Stimulated activated naive CD4-positive, alpha-beta T cell treated with Interleukin-2 at 50 U/mL for 16 hours (primary cell): ENCODE data around the gene FAHD2A.
"Not testable (repeated sequence)": the region's sequence is repeated elsewhere in the genome, so short reads cannot be mapped to it uniquely, and the experiment has no call there.

Experiments used
- DNase-seq: peaks from one replicate; lab custom pipeline; 2025; lab: John Stamatoyannopoulos, UW

FAHD2A gene

DNA sequence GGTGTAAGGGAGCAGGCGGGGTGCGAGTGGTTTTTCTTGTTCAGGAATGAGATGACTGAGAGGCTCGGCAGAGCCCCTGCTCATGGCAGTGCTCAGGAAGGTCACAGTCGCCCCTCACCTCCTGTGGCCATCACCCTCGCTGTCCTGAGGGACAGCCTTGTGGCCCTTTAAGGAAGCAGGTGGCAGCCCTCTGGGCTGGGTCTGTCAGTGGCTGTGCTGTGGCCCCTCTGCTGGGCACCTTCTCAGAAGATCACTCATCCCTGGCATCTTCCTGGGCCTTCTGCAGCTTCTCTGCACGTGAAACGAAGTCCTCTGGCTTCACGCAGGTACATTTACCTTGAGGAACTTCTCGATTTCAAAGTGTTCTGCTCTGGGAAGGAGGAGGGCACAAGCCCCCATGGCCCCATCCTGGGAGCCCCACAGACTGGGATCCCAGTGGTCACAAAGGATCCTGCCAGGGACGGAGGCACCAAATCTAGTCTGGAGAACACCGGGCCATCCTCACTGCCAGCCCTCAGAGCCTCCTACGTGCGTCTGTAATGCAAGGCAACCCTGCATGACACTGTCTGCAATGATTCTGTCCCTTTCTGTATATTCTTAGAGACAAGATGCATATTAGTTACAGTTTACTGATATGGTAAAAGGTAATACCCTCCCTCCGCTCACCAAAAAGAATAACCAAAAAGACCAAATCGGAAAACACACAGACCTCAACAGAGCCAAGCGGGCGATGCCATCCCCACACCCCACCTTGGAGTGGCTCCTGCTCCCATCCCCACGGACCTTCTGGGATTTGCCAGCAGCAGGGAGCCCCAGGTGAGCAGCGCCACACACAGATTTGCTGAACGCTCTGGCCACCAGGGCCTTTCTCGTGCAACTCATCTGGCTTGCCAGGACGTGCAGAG lies 25.9 kb upstream of the FAHD2A start:
- no peak for DNase-seq

DNA sequence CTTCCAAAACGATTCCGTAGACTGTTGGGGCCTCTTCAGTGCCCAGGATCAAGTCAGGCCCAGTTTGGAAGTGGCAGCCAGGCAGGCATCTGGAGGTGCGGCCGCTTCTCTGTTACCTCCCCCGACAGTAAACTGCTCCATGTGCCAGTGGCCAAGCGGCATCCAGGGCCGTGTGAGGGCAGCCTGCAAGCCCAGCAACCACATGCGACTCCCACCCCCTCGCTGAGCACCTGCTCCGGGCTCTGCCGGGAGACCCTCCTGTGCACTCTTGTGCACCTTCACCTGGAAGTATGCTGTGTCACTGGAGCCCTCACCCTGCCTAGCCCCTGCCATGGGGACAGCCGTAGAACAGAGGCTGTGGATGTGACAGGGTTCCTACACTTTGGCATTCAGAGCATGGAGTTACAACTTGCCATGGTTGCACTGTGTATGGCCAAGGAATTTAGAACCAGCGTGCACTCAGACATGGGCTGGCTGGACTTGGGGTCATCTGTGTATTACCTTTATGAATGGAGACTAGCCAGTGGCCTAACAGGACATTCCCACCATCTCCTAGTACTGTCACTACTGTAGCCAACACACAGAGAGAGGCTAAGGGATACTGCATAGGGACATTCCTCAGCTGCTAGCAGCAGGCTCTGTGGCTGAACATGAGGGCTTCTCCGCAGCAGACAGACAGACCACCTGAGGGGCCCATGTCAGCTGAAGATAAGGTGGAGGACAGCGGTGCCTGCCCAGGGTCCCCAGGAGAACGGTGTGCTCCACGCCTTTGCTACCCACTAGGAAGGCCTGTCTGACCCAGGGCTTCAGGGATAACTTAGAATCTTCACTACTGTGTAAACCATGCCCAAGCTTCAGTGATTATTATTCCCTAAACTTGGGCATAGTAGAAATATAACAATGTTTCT lies 25.0 kb upstream of the FAHD2A start:
- no peak for DNase-seq

DNA sequence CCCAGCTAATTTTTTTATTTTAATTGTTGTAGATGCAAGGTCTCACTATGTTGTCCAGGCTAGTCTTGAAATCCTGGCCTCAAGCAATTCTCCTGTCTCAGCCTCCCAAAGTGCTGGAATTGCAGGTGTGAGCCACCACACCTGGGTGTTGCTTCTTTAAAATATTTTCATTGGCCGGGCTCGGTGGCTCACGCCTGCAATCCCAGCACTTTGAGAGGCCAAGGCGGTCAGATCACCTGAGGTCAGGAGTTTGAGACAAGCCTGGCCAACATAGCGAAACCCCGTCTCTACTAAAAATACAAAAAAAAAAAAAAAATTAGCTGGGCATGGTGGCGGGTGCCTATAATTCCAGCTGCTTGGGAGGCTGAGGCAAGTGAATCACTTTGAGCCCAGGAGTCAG lies 24.2 kb upstream of the FAHD2A start:
- DNase-seq: not testable (repeated sequence)

GRCh38 chr2:95379371-95379831 lies 23.1 kb upstream of the FAHD2A start:
- DNase-seq: no peak

DNA sequence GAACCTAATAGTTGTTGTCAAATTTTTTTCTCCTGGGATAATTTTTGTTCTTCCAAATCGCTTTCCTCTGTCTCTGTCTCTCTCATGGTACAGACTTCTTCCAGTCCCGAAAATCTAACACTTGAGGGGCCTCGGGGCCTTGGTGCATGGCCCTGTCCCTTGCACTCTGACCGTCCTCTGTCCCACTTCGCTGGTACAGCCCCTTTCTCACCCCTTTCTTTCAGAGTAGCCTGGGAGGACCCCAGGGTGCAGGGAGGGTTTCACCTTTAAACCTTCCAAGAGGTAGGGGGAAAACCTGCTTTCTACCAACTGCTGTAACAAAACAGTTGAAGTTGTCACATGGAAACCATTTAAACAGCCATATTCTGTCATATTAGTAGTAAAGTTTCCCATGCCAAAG lies 22.2 kb upstream of the FAHD2A start:
- no peak for DNase-seq

- no peak for DNase-seq
These were observed 21.8 kb upstream of the FAHD2A start for GRCh38 chr2:95380731-95381130.

DNA sequence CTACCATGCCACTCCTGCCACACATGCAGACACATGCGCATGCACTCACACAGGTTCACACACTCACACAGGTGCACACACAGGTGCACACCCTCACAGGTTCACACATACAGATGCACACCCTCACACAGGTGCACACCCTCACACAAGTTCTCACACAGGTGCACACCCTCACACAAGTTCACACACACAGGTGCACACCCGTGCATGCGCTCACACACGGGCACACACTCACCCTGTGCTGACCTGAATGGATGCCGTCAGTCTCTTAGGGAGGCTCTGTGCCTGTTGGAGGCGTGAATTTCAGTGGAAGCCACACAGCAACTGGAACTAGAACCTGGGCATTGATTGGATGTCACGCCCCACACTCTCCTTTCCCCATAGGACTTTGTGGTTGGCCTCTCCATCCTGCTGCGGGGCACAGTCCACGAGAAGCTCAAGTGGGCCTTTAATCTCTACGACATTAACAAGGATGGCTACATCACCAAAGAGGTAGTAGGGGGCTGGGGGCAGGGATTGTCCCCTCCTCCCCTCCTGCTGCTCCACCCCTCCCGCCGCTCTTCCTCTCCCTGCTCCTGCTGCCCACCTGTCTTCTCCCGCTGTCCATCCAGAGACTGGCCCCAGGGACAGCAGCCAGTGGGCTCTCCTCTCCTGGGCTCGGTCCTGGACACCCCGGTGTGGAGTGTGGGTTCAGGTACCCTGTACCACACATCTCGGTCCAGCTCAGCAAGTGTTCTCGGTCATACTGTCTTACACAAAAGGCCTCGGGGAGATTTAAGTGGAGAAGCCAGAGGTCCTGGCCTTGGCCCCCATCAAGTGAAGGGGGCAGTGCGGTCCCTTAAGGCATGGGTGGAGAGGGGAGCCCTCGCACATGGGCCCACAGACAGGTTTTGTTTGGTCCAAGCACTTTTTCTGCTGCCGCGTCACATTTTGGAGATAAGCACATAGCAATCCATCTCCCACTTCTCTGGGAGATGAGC lies 21.0 kb upstream of the FAHD2A start:
- DNase-seq: no peak

- DNase-seq: no peak
These were observed 20.3 kb upstream of the FAHD2A start for GRCh38 chr2:95382192-95382591.

- DNase-seq: no peak
These were observed 19.5 kb upstream of the FAHD2A start for GRCh38 chr2:95382686-95383634.

DNA sequence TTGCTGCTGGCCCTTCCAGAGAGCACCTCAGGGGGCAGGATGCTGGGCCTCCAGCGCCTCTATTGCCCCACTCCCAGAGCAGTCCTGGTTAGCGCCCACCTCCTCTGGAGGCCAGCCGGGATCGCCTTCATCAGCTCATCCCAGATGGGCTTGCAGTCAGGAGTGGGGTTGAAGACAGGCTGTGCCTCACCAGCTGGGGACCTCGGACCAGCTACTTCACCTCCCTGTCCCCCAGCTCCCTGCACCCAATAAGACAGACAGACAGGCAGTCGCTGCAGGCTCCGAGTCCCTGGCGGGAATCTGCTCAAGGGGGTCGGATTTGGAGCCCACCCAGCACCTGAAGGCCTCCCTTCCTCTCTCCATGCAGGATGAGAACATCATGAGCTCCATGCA lies 18.9 kb upstream of the FAHD2A start:
- DNase-seq: no peak

DNA sequence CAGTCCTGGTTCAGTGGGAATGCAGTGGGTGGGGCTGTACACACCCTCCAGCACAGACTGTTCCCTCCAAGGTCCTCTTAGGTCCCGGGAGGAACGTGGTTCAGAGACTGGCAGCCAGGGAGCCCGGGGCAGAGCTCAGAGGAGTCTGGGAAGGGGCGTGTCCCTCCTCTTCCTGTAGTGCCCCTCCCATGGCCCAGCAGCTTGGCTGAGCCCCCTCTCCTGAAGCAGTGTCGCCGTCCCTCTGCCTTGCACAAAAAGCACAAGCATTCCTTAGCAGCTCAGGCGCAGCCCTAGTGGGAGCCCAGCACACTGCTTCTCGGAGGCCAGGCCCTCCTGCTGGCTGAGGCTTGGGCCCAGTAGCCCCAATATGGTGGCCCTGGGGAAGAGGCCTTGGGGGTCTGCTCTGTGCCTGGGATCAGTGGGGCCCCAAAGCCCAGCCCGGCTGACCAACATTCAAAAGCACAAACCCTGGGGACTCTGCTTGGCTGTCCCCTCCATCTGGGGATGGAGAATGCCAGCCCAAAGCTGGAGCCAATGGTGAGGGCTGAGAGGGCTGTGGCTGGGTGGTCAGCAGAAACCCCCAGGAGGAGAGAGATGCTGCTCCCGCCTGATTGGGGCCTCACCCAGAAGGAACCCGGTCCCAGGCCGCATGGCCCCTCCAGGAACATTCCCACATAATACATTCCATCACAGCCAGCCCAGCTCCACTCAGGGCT lies 17.5 kb upstream of the FAHD2A start:
- DNase-seq: no peak

GRCh38 chr2:95385570-95385984 lies 16.9 kb upstream of the FAHD2A start:
- DNase-seq: no peak

DNA sequence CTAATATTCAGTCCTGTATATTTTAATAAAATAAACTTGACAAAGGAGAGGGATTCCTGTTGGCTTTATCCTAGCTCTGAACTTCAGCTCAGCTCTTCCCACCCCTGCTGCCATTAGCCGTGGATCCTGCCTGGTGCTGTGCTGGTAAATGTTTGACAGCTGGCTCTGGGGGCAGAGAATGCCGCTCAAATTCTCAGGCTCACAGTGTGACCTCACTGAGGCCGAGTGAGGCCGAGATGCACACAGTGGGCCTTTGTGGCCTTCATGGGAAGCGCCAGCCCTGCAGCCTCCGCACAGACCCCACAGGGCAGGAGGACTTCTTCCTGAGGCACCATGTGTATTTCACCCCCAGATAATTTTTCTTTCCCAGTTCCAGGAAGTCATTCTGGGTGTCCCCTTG lies 16.5 kb upstream of the FAHD2A start:
- no peak for DNase-seq

DNA sequence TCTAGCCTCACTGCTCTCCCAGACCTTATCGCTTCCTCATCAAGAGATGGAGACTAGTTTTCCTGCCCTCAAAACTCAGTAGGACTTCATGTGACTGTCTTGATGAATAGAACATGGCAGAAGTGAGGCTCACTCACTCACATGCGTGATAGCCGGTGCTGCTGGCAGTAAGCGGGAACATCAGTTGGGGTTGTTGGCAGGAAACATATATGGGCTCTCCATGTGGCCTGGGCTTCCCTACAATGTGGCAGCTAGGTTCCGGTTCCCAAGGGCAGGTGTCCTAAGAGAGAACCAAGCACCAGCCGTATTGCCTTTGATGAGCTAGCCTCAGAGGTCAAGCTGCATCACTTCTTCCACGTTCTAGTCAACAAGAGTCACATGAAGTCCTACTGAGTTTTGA lies 15.2 kb upstream of the FAHD2A start:
- no peak for DNase-seq

DNA sequence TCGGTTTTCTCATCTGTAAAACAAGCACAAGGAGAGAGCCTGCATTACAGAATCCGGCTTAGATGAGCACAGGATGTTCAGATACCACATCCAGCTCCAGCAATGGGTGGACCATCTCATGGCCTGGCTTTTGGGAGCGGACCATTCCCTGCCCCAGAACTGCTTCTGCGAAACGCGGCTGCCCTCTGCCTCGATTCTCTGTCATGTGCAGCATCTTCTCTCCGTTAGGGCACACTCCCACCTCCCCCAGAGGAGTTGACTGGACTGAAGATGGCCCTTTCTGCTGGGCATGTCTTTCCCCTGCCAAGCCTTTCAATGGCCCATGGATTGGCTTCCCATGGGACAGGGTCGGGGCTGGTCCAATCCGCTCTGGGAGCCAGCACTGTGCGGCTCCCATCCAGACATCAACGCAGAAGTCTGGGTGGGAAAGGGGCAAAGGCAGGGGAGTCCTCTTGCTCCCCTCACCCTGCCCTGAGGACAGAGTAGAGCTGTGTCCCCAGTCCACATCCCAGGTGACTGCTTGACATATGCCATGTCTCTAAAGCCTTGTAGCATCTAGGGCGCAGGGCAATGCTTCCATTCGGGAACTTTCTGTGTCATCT lies 14.3 kb upstream of the FAHD2A start:
- no peak for DNase-seq

- no peak for DNase-seq
These were observed 13.7 kb upstream of the FAHD2A start for GRCh38 chr2:95388856-95389244.

GRCh38 chr2:95389245-95390119 lies 13.0 kb upstream of the FAHD2A start:
- DNase-seq: no peak

DNA sequence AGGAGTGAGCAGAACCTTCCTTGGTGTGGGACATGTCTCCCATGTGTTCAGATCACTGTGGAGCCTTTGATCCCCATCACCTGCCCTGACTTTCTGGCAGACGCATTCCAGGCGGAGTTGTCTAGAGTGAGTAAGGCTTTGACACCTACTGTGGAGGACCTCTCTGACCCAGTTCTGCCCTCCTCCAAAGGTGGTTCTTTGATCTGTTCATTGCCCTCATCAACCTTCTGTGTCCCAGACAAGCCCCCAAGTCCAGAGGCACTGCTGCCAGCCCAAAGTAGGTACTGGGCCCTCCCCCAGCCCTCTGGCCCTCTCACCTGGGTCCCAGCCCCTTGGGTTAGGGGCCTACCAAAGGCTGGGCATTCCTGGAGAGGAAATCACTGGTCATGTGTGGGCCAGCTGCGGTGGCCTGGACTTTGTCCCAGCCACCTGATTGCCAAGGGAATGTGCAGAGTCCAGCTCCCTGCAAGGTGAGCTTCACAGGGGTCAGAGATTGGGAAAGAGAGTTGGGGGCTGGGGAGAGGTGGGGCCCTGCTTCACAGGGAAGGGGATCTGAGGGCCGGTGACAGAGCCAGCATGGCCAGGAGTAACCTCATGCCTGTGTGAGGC lies 12.1 kb upstream of the FAHD2A start:
- DNase-seq: no peak
